ENCODE measurements around the gene VCP.

Gene VCP

DNA sequence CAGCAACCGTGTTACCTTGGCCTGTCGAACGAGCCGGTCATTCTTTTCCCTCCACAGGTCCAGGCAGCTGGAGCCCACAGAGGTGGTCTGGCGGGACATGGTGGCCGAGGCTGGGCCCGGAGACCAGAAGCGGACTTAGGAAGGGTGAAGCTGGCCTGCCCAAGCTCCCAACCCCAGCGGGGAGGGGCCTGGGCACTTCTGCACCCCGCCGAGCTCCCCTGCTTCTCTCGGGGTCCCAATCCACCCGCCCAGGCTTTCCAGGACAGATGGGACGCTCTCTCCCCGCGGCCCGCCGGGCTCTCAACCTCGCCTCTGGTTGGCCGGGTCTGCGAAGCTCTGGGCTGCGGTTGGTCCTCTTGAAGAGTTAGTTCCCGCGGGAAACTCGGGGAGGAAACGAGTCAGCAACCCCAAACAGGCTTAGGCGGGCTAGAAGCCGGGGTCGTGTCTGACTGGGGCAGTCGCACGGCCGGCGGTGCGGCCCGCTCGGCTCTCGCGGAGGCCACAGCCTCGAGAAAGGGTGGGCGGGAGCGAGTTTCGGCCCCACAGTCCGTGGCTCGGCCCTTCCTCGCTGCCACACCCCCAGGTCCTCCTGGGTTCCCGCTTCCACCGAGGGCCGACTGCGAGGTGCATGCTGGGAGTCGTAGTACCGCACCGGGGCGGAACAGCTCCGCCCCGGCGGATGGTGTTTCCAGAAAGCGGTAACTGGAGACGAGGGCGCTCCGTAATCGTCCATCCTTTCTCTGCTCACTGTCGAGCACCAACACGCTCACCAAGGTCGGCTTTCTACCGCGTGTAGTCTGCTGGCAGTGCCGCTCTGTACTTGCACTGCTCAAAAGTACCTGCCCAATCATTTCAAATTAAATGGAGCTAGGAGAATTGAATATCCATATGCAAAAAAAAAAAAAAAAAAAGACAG is 7.3 kb upstream of the VCP start, which contains the start of gene FANCG:
TSS of gene FANCG (minus strand) at position 517 of the 916 bp plus-strand sequence. CDS start at position 99, 418 bp downstream.
- Mint-ChIP-seq H3K36me3 (peaks cover 14% of the 10 kb centered on the region), H3K27ac (peak within 1 kb of the TSS; percentile 99)

DNA sequence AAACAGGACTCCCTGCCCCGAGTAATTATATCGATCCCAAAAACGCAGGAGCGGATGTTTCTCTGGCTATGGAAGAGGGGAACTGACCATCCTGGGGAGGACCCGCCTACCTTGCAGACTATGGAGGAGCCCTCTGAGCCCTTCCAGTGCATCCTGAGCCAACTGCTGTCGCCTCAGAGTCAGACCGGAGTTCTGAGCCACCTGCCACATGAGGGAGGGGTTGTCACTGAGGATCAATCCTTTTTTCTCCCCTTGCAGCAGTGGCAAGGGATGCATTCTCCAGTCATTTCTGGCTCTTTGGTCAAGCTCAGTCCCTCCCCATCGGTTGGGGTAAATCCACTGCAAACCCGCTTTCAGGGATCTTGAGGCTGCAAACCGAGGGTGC is 6.6 kb upstream of the VCP start:
- Mint-ChIP-seq H3K4me1 (peaks cover 36% of the 10 kb centered on the region), H3K27ac (peak overlapping the region; percentile 99), H3K36me3 (peaks cover 20% of the 10 kb centered on the region), H3K9me3 (no peaks in the 10 kb centered on the region), H3K4me3 (peak overlapping the region; percentile 99), H3K27me3 (no peaks in the 10 kb centered on the region)
- no peak for ATAC-seq

More for the DNA sequence above, 7.3 kb upstream of the VCP start, which contains the start of gene FANCG:
- Mint-ChIP-seq H3K4me1 (peaks cover 36% of the 10 kb centered on the region), H3K9me3 (no peaks in the 10 kb centered on the region), H3K27me3 (no peaks in the 10 kb centered on the region), H3K4me3 (peak within 1 kb of the TSS; percentile 99)
- ATAC-seq, result peak; percentile 98

GRCh38 chr9:35078066-35078465 is 5.6 kb upstream of the VCP start:
- Mint-ChIP-seq H3K9me3 (no peaks in the 10 kb centered on the region), H3K27ac (no peak overlapping the region), H3K4me3 (peak overlapping the region; percentile 99), H3K27me3 (no peaks in the 10 kb centered on the region), H3K4me1 (peaks cover 43% of the 10 kb centered on the region), H3K36me3 (peaks cover 23% of the 10 kb centered on the region)
- no peak for ATAC-seq

GRCh38 chr9:35076848-35077247 is 4.4 kb upstream of the VCP start:
- Mint-ChIP-seq H3K27me3 (no peaks in the 10 kb centered on the region), H3K36me3 (peaks cover 23% of the 10 kb centered on the region), H3K9me3 (no peaks in the 10 kb centered on the region), H3K4me3 (no peak overlapping the region), H3K4me1 (peaks cover 47% of the 10 kb centered on the region), H3K27ac (no peak overlapping the region)
- ATAC-seq, result no peak

- H3K27me3 Mint-ChIP-seq, result no peaks in the 10 kb centered on the region
- H3K4me1 Mint-ChIP-seq, result peaks cover 54% of the 10 kb centered on the region
- no peak overlapping the region for H3K27ac Mint-ChIP-seq
- H3K9me3 Mint-ChIP-seq, result no peaks in the 10 kb centered on the region
- ATAC-seq, result no peak
- H3K4me3 Mint-ChIP-seq, result no peak overlapping the region
- H3K36me3 Mint-ChIP-seq, result peaks cover 30% of the 10 kb centered on the region
Measured at GRCh38 chr9:35075358-35075757, 2.9 kb upstream of the VCP start.

- Mint-ChIP-seq H3K4me1 (peaks cover 54% of the 10 kb centered on the region), H3K9me3 (no peaks in the 10 kb centered on the region), H3K27ac (no peak overlapping the region), H3K36me3 (peaks cover 34% of the 10 kb centered on the region), H3K27me3 (no peaks in the 10 kb centered on the region), H3K4me3 (no peak overlapping the region)
- ATAC-seq, result no peak
Measured at GRCh38 chr9:35074791-35075190, 2.4 kb upstream of the VCP start.

GRCh38 chr9:35074141-35074540 is 1.7 kb upstream of the VCP start:
- Mint-ChIP-seq H3K27me3 (no peaks in the 10 kb centered on the region), H3K27ac (no peak overlapping the region), H3K9me3 (no peaks in the 10 kb centered on the region), H3K4me3 (no peak overlapping the region), H3K36me3 (peaks cover 34% of the 10 kb centered on the region), H3K4me1 (peaks cover 56% of the 10 kb centered on the region)
- ATAC-seq, result no peak

- H3K36me3 Mint-ChIP-seq, result peaks cover 38% of the 10 kb centered on the region
- peak overlapping the region; percentile 85 for H3K27ac Mint-ChIP-seq
- H3K9me3 Mint-ChIP-seq, result no peaks in the 10 kb centered on the region
- no peaks in the 10 kb centered on the region for H3K27me3 Mint-ChIP-seq
- H3K4me1 Mint-ChIP-seq, result peaks cover 56% of the 10 kb centered on the region
- ATAC-seq, result no peak
- H3K4me3 Mint-ChIP-seq, result peak overlapping the region; percentile 82
Measured at GRCh38 chr9:35073279-35073612, 821 bp upstream of the VCP start.

DNA sequence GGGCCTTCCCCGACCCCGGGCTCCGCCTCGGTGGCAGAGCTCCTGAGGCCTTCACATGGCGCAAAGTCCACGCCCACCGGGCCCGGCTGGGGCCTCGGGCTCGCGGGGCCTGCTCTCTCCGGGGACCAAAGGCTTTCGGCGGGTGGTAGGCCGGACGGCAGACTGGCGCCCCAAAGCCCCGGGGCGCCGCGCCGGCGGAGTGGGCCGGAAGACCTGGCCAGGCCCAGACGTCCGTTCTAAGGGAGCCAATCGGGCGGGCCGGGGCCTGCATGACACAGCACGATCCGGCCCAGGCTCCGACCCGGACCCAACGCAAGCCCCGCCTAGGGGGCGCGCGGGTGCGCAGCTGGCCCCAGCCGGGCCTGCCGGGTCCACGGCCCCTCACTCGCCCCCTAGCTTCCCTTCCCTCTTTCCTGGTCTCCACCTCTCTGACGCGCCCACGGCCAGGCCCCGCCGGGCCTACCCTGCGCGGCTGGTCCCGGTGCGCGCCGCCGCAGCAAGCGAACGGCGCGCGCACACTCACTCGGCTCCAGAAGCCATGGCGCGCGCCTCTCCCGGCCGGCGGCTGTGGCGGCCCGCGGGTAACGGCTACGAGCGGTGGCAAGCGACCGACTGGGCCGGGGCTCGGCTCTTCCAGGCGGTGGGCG is 488 bp downstream of the VCP start:
- no peaks in the 10 kb centered on the region for H3K9me3 Mint-ChIP-seq
- no peaks in the 10 kb centered on the region for H3K27me3 Mint-ChIP-seq
- H3K4me1 Mint-ChIP-seq, result peaks cover 56% of the 10 kb centered on the region
- peaks cover 51% of the 10 kb centered on the region for H3K36me3 Mint-ChIP-seq
- H3K4me3 Mint-ChIP-seq, result peak overlapping the region; percentile 82
- ATAC-seq, result peak; percentile 89
- H3K27ac Mint-ChIP-seq, result peak overlapping the region; percentile 85

DNA sequence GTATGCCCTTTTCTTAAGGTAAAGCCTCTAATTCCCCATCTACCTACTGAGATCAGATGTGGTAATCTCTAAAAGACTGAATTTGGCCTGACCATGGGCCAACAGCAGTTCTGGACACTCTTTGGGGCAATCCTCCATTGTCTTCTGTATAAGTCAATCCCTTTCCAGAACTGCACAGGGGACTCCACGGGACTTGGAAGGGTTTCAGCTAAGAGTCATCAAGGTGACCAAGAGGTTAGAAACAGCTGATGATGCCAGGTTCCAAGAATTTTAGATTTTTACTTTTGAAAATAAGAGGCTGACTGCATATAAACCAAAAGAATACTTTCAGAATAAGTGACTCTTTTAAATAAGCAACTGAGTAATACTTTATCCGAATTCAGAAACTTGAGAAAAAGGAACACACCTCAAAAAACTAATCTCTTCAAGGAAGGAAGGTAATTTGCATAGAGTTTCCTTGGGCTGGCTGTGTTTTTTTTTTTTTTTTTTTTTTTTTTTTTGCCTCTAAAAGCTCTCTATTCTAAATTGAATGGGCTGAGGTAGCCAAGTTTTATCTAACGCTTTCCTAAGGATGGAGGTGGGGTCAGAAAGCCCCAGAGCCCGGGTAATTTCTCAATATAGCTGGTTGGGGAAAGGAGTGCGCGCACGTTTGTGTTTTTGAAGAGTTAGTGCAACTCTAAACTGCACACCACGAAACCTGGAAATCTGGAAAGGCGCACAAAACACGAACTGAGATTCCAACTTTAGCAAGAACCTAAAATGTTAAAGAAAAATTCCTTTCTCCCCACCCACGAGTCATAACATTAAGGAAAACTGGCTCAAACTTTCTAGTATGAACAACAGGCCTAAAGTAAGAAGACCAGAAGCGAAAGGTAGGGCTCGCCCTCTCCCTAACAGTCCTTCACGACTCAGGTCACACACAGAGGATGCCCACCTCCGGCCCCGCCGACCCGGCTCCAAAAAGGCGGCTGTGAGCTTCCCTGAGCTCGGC is 1.3 kb downstream of the VCP start:
- H3K27me3 Mint-ChIP-seq, result no peaks in the 10 kb centered on the region
- peak overlapping the region; percentile 85 for H3K27ac Mint-ChIP-seq
- H3K9me3 Mint-ChIP-seq, result no peaks in the 10 kb centered on the region
- H3K4me1 Mint-ChIP-seq, result peaks cover 57% of the 10 kb centered on the region
- H3K4me3 Mint-ChIP-seq, result peak overlapping the region; percentile 82
- H3K36me3 Mint-ChIP-seq, result peaks cover 54% of the 10 kb centered on the region
- no peak for ATAC-seq

DNA sequence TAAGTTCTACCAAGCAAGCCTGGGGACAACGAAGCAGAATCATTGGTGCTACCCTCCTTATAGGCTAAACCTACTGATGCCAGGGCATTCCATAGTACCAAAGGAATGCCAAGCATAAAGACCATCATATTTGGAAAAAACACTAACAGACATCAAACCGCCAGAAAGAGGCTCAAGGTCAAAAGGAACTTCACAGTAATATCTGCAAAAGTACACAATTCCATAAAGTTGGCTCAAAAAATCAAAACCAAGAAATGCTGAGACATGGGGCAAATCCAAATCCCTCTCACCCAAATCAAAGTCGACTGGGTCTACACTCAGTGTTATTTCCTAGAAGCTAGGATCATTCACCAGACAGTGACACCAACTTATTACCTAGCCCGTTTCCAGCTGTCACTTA is 3.4 kb downstream of the VCP start:
- peaks cover 46% of the 10 kb centered on the region for H3K36me3 Mint-ChIP-seq
- no peak overlapping the region for H3K27ac Mint-ChIP-seq
- ATAC-seq, result no peak
- no peak overlapping the region for H3K4me3 Mint-ChIP-seq
- H3K4me1 Mint-ChIP-seq, result peaks cover 57% of the 10 kb centered on the region
- H3K9me3 Mint-ChIP-seq, result no peaks in the 10 kb centered on the region
- H3K27me3 Mint-ChIP-seq, result no peaks in the 10 kb centered on the region

DNA sequence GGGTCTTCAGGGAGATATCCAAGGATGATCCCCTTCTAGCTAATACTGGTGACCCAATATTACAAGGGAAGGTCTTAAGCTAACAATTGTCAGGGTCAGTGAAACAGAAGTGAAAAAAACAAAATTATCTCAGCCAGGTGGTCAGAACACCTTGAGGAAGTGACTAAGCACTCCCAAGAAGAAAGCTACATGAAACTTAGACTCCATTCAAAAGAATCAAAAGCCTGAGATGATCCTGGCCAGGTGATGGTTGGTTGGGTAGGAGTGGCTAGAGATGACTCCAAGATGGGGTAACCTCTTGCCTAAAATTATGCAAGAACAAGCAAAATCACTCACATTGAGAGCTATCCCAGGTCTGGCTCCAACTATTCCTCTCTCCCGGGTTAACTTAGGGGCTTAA is 5.4 kb downstream of the VCP start:
- Mint-ChIP-seq H3K9me3 (no peaks in the 10 kb centered on the region), H3K4me1 (peaks cover 46% of the 10 kb centered on the region), H3K36me3 (peaks cover 60% of the 10 kb centered on the region), H3K27ac (no peak overlapping the region), H3K4me3 (no peak overlapping the region), H3K27me3 (no peaks in the 10 kb centered on the region)
- no peak for ATAC-seq

DNA sequence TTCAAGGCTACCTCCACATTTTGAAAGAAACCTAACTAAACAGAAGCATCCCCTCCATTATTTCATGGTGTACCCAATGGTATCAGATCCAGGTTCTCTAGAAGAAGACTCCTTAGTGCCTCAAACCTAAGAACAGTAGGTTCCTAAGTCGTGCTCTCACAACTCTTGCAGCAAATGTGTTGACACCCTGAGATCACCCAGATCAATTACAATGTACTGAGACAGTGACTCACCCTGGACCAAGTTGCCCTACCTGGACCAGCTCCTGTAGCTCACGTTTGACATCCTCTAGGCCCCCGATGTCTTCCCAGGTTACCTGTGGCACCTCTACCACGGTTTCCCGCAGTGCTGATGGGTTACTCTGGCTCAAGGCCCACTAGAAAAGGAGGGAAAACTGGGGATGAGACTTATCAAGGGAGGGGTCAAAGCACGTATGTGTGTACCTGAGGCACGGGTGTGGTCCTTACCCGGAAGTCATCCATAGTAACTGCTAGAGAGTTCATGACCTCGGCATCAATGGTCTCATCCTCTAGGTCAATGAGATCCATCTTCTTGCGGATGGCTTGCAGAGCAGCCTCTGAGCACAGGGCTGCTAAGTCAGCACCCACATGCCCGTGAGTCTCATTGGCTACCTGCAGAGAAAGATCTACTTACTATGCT is 11.7 kb downstream of the VCP start:
- no peak for ATAC-seq
- H3K27ac Mint-ChIP-seq, result no peak overlapping the region
- H3K36me3 Mint-ChIP-seq, result peaks cover 86% of the 10 kb centered on the region

DNA sequence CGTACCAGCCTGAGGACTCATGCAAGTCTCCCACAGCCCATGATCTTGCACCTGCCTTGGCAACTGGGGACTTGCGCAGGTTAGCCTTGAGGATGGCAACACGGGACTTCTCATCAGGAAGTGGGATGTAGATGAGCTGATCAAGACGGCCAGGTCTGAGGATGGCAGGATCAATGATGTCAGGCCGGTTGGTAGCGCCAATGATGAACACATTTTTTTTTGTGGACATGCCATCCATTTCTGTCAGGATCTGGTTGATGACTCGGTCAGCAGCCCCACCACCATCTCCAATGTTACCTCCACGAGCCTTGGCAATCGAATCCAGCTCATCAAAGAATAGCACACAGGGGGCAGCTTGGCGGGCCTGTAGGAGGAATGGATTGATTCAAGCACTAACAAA is 13.0 kb downstream of the VCP start:
- no peak overlapping the region for H3K4me3 Mint-ChIP-seq
- no peaks in the 10 kb centered on the region for H3K27me3 Mint-ChIP-seq
- H3K36me3 Mint-ChIP-seq, result peaks cover 90% of the 10 kb centered on the region
- no peak for ATAC-seq
- no peaks in the 10 kb centered on the region for H3K4me1 Mint-ChIP-seq
- H3K27ac Mint-ChIP-seq, result no peak overlapping the region
- no peaks in the 10 kb centered on the region for H3K9me3 Mint-ChIP-seq

More for the DNA sequence above, 11.7 kb downstream of the VCP start:
- H3K4me3 Mint-ChIP-seq, result no peak overlapping the region
- H3K4me1 Mint-ChIP-seq, result no peaks in the 10 kb centered on the region
- no peaks in the 10 kb centered on the region for H3K9me3 Mint-ChIP-seq
- no peaks in the 10 kb centered on the region for H3K27me3 Mint-ChIP-seq
